Measurements from ENCODE around the gene CDC42EP2.

DNA sequence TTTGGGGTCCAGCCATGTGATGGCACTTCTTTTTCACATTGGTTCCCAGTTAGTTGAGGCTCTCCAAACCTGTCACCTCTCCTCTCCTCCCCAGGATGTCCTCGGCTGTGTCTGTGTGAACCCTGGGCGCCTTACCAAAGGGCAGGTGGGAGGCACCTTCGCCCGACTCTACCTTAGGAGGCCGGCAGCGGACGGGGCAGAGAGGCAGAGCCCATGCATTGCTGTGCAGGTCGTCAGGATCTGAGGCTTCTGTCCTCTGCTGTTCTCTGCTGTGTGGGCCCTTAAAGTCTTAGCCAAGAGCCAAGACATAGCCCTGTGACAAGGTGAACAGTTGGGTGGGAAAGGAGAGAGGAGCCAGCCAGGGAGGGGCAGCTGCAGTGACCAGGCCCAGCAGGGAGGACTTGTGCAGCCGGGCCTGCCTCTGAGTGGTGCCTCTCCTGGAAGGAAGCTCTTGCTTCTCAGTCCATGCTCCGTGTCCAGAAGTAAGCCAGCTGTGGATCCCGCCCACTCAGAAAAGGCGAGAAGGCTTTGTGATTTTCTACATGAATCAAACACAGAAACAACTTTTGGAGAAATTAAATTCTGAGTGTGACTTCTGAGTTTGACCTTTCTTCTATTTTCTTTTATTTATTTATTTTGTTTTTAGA is 17.5 kb upstream of the CDC42EP2 start:
- no peak for TF ChIP-seq POLR2AphosphoS5 (IDR thresholded peaks at IDR 0.05)
- TF ChIP-seq, protein P1, sequence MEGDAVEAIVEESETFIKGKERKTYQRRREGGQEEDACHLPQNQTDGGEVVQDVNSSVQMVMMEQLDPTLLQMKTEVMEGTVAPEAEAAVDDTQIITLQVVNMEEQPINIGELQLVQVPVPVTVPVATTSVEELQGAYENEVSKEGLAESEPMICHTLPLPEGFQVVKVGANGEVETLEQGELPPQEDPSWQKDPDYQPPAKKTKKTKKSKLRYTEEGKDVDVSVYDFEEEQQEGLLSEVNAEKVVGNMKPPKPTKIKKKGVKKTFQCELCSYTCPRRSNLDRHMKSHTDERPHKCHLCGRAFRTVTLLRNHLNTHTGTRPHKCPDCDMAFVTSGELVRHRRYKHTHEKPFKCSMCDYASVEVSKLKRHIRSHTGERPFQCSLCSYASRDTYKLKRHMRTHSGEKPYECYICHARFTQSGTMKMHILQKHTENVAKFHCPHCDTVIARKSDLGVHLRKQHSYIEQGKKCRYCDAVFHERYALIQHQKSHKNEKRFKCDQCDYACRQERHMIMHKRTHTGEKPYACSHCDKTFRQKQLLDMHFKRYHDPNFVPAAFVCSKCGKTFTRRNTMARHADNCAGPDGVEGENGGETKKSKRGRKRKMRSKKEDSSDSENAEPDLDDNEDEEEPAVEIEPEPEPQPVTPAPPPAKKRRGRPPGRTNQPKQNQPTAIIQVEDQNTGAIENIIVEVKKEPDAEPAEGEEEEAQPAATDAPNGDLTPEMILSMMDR (IDR thresholded peaks at IDR 0.05) = no peak
- TF ChIP-seq POLR2A (IDR thresholded peaks at IDR 0.05) = no peak
- no peak for TF ChIP-seq EP300 (IDR thresholded peaks at IDR 0.05)

Data from gastroesophageal sphincter (tissue), 3 donors.